ENCODE results near the gene TADA3.
"Not testable (repeated sequence)": the region's sequence is repeated elsewhere in the genome, so short reads cannot be mapped to it uniquely, and the experiment has no call there.

TADA3 gene

DNA sequence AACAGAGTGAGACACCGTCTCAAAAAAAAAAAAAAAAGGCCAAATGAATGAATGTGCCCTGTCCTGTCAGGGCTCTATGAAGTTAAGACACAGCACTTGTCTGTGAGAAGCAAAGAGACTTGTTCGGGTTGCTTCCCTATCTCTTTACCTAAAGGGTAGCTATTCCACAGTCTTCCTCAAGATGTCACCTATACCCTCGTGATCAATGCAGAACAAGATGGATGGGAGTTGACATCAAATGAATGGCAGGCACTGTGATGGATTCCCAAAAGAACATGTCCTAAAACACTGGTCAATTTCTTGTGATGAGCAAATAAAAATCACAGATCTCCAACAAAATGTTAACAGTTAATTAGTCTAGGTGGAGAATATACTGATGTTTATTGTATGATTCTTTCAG lies 9.5 kb downstream of the TADA3 start:
- DNase-seq, result no peak

DNA sequence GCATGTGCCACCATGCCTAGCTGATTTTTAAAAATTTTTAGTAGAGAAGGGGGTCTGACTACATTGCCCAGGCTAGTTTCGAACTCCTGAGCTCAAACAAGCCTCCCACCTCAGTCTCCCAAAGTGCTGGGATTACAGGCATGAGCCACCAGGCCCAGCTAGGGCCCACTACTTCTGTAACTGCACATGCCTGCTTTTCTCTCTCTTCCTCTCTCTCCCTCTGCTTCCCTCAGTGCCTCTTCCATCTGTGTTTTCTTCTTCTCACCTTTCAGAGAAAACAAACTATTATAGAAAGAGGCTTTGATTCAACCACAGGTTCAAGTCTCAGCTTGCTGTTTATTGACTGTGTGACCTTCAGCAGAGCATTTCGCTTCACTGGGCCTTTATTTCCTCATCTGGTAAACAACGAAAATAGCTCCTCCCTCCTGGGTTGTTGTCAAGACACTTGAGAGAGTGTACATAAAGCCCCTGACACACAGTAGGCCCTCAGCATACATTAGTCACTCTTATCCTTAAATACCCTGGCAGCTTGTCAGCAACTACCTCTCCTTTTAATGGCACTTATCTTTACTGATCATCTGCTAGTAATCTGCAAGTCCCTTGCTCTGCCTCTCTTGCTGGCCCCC lies 10.2 kb downstream of the TADA3 start:
- DNase-seq, result no peak

- DNase-seq, result no peak
Observed at GRCh38 chr3:9781551-9781950, 10.7 kb downstream of the TADA3 start.

GRCh38 chr3:9780910-9781309 lies 11.4 kb downstream of the TADA3 start:
- no peak for DNase-seq

- DNase-seq, result no peak
Observed at GRCh38 chr3:9780458-9780812, 11.8 kb downstream of the TADA3 start.

- DNase-seq, result peak; percentile 19
Observed at GRCh38 chr3:9779721-9780457, 12.4 kb downstream of the TADA3 start.

DNA sequence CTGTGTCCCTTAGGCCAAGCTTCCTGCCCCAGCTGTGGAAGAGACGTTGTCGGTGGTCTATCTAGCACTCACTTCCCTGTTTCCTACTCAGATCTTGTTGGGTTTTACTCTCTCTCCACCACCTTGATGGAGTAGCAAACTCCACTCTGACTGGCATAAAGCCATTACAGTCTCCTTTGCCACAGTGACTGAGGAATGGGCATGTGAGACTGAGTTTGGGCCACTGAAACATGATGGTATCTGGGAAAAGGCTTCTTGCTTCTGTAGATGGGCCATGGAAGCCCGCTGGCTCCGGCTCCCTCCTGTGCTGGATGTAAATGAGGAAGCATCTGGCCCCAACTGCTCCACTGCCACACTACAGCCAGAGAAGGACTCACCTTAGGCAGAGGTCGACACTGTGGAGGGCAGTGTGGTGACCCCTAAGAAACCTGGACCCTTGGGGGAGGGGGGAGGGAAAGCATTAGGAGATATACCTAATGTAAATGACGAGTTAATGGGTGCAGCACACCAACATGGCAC lies 13.1 kb downstream of the TADA3 start:
- DNase-seq, result no peak

DNA sequence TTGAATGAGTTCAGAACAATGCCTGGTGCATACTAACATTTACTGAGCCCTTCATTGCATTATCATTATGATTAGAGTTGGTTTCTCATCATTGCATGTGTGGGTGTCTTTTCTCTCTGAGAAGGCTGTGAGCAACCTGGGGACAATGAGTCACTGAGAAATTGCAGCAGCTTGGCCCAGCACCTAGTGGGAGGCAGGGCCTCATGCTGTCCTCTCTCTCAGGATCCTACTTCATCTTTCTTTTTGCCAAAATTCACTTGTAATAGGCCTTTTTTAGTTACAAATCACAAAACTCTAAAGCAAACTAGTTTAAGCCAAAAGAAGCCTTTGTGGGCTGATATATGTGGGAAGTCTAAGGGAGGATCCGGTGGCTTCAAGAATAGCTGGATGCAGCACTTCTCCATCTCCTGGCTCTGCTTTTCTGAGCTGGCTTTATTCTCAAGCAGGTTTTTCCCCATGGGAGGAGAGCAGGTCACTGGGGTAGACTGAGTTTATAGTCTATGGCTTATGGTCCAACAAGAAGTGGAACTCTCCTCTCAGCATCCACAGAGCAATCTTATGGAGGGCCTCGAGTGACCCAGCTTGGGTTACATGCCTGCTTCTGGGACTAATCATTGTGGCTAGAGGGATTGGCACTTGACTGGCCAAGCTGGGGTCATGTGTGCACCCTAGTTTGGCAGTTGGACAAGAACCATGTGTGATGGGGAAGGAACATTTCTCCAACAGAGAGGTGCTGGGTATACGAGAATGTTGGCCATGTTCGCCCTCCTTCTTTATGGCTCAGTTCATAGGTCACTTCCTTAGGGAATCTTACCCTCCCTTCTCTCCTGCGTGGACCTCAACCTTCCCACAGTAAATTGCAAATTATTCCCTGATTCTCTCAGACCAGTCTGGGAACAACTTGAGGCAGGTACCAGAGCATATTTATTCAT lies 13.9 kb downstream of the TADA3 start:
- no peak for DNase-seq

GRCh38 chr3:9777694-9778021 lies 14.6 kb downstream of the TADA3 start:
- no peak for DNase-seq

- DNase-seq, result no peak
Observed at GRCh38 chr3:9776896-9777693, 15.2 kb downstream of the TADA3 start.

- not testable (repeated sequence) for DNase-seq
Observed at GRCh38 chr3:9771007-9771406, 21.3 kb downstream of the TADA3 start.

DNA sequence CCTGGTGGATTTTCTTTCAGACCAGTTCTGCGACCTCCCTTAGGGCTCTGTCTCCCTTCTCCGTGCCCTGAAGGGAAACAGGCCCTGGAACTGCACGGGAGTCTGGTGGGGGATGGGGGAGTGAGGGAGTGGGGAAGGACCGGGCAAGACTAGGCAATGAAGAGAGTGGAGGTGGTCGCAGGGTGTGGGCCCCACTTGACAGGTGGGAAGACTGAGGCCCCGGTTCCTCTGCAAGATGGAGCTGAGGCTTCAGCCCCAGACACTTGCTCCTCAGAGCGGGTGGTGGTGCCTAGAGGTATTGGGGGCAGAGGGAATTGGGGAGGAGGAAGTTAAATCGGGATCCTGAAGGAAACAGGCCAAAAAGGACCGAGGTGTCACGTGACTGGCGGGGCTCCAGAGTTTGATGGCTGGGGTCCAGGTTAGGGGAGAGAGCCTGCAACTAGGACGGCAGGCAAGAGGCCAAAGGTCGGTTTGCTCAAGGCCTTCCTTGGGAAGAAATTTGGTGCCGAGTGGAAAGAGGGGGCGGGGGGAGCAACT lies 21.9 kb downstream of the TADA3 start:
- no peak for DNase-seq

DNA sequence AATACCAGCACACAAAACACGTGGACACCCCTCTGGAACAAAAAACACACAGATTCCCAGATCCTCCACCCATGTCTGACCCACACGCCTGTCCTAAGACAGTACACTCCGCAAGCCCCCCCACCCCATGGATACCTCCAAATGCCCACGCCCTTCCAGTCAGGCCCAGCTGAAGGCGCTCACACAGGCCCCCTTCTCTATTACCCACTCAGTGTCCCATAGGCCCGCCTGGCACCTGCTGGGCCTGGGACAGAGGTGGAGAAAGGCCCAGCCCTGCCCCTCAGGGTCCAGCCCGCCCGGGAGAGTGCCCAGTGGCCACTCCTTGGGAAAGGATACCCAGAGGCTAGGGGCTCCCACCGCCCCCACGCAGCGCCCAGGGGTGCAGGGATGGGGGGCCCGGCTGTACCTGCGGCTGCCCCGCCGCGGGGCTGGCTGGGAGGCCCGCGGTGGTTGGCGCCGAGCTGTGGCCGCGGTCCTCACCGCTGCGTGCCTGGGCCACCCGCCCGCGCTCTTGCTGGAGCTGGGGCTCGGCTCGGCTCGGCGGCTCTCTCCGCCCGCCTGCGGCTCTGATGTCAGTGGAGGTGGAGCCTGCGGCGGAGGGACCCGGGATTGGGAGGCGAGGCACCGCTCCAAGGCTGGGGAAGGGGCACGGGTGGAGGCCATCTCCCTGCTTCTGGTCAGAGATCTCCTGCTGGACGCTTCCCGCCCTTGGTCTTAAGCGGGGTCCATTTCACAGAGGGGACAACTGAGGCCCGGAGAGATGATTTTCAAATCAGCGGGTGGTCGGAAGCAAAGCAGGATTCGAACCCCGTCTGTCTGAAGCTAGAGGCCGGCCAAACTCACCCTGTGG lies 22.6 kb downstream of the TADA3 start, which contains the start of gene CAMK1:
Gene CAMK1, minus strand, starts transcription at position 522 of the 850 bp plus-strand sequence. CDS start 2,198 bp downstream, outside the sequence.
- peak; percentile 36 for DNase-seq

GRCh38 chr3:9769012-9769411 lies 23.3 kb downstream of the TADA3 start:
- DNase-seq, result no peak

- no peak for DNase-seq
Observed at GRCh38 chr3:9768141-9768775, 24.0 kb downstream of the TADA3 start.

DNA sequence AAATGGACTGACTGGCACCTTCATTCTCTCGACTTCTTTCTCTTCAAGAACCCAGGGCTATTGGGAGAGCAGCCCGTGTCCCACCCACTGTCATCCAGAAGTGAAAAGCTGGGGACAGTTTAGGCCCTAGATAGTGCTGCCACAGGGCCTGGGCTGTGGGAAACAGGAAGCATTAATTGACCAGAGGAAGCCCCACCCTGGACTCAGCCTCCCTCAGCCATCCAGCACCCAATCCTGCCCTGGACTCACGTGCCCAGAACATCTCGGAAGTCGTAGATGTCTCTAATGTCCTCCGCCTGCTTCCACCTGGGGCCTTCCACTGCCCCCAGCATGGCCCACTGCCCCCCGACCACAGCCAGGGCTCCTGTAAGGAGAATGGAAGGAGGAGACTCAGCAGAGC lies 24.9 kb downstream of the TADA3 start:
- no peak for DNase-seq

- no peak for DNase-seq
Observed at GRCh38 chr3:9765865-9766264, 26.4 kb downstream of the TADA3 start.

DNA sequence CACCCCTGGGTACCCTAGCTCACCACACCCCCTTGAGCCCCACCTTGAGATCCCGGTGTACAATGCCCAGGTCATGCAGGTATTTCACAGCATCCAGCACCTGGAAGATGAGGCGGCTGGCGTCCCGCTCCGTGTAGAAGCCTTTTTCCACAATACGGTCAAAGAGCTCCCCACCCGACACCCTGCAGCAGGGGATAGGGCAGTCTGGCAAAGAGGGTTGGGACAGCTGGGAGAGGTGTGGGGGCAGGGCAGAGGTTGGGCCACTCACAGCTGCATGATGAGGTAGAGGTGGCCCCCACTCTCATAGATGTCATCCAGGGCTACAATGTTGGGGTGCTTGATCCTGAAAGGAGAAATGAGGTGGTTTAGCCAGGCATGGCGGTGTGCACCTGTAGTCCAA lies 29.4 kb downstream of the TADA3 start:
- no peak for DNase-seq

DNA sequence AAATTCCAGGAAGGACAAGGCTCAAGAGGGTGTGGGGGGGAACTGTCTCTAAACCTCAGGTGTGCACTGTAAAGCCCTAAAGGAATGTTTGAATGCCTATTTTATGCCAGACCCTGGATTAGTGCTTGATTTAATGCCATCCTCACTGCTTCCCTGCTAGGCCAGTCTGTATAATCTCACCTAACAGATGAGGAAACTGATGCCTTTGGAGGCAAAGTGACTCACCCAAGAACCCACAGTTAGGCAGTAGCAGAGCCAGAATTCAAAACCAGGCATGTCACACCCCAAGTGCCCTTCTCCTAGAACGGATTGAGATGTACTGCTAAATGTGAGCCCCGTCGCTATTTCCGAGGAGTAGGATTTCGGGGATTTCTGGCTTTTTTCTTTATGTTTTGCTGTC lies 30.4 kb downstream of the TADA3 start:
- no peak for DNase-seq

DNA sequence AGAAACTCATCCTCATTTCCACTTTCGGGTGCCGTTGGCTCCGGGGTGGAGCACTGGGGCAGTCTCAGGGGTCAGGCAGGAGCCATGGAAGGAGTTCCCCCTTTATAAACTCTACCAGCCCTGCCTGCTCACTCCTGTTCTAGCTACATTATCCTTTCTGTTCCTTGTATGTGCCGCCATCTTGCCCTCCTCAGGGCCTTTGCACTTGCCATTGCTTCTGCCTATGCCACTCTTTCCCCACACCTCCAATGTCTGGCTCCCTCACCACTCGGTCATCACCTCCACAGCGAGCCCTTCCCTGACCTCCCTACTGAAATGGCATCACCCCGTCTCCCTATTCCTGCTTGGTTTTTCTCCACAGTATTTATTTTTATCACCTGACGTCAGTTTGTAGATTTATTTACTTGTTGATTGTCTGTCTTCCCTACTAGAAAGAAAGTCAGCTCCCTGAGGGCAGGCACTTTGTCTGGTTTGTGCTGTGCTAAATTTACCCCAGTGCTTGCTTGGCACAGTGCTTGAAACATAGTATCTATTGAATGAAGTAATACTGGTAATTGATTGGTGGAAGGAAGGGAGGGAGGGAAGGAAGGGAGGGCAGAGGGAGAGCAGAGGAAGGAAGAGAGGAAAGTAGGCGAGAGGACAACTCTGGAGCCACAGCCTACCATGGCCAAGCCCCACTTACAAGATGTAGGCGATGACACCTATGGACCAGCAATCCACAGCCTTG lies 31.3 kb downstream of the TADA3 start:
- no peak for DNase-seq

Data from activated gamma-delta T cell treated with Interleukin-2 at 50 U/mL for 16 hours (primary cell).